ENCODE measurements around the gene ZBTB20.

ZBTB20 gene

DNA sequence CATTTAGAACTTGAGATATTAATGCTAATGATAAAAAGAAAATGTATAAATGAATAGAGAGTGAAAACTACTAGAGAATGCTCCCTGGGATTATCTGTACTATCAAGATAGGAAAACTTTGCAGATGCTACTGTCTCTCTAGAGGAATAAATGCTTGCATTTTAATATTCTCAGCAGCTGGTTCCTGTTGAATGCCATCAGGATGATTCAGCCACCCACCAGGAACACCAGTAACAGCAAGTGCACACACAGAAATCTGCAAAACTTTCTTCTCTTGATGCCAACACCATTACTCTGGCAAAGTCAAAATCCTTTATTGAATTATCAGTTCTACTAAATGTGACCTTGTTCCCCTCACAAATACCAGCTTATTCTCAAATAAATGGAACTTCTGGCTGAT lies 704.8 kb downstream of the ZBTB20 start:
- H3K4me1 ChIP-seq (ENCODE audit: control insufficient read depth, insufficient read depth, low read length): no peaks in the 10 kb centered on the region
- no peaks in the 10 kb centered on the region for H3K9me3 ChIP-seq (ENCODE audit: control insufficient read depth, low read length)
- H3K27ac ChIP-seq (ENCODE audit: insufficient read depth, low read depth, low read length, poor library complexity, severe bottlenecking): no peak overlapping the region
- H3K4me3 ChIP-seq (ENCODE audit: insufficient read depth, low read depth, low read length): no peak overlapping the region
- H3K27me3 ChIP-seq (ENCODE audit: control insufficient read depth, insufficient read depth, low read length, poor library complexity, severe bottlenecking): no peaks in the 10 kb centered on the region
- no peaks in the 10 kb centered on the region for H3K36me3 ChIP-seq (ENCODE audit: control insufficient read depth, insufficient read depth, low read length)

DNA sequence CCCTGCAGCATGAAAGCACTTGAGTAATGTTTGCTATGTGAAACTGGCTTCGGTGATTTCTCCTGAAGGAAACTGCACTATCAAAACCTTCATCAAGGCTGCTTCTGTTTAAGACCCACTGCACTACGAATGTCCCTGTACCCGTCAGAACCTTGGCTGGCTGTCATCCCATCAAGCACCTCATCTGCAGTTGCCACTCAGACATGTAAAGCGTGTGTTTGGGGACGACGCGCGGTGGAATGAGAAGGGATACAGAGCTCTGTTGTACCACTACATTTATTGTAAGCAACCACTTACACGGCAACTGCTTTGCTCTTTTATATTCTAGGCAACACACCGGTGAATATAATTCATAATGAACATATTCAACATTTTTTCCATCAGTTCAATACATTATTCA lies 705.7 kb downstream of the ZBTB20 start:
- no peak overlapping the region for H3K27ac ChIP-seq (ENCODE audit: insufficient read depth, low read depth, low read length, poor library complexity, severe bottlenecking)
- no peaks in the 10 kb centered on the region for H3K9me3 ChIP-seq (ENCODE audit: control insufficient read depth, low read length)
- 94 to 97% methylated on average over 10 of the region's 10 CpGs for WGBS, 2 experiments
- no peaks in the 10 kb centered on the region for H3K36me3 ChIP-seq (ENCODE audit: control insufficient read depth, insufficient read depth, low read length)
- H3K4me3 ChIP-seq (ENCODE audit: insufficient read depth, low read depth, low read length): no peak overlapping the region
- H3K4me1 ChIP-seq (ENCODE audit: control insufficient read depth, insufficient read depth, low read length): no peaks in the 10 kb centered on the region
- no peaks in the 10 kb centered on the region for H3K27me3 ChIP-seq (ENCODE audit: control insufficient read depth, insufficient read depth, low read length, poor library complexity, severe bottlenecking)

- H3K4me3 ChIP-seq (ENCODE audit: insufficient read depth, low read depth, low read length): no peak overlapping the region
- WGBS, 2 experiments: 93 to 96% methylated on average over 3 to 4 of the region's 4 CpGs
- no peaks in the 10 kb centered on the region for H3K4me1 ChIP-seq (ENCODE audit: control insufficient read depth, insufficient read depth, low read length)
- H3K9me3 ChIP-seq (ENCODE audit: control insufficient read depth, low read length): no peaks in the 10 kb centered on the region
- H3K27ac ChIP-seq (ENCODE audit: insufficient read depth, low read depth, low read length, poor library complexity, severe bottlenecking): no peak overlapping the region
- no peaks in the 10 kb centered on the region for H3K27me3 ChIP-seq (ENCODE audit: control insufficient read depth, insufficient read depth, low read length, poor library complexity, severe bottlenecking)
- H3K36me3 ChIP-seq (ENCODE audit: control insufficient read depth, insufficient read depth, low read length): no peaks in the 10 kb centered on the region
Observed at GRCh38 chr3:114440700-114441099, 706.4 kb downstream of the ZBTB20 start.

GRCh38 chr3:114439284-114439683 lies 707.8 kb downstream of the ZBTB20 start:
- Histone ChIP-seq H3K4me1 (ENCODE audit: control insufficient read depth, insufficient read depth, low read length) (no peaks in the 10 kb centered on the region), H3K27me3 (ENCODE audit: control insufficient read depth, insufficient read depth, low read length, poor library complexity, severe bottlenecking) (no peaks in the 10 kb centered on the region)
- WGBS, 2 experiments: 80 to 100% methylated on average over 1 of the region's 1 CpG

DNA sequence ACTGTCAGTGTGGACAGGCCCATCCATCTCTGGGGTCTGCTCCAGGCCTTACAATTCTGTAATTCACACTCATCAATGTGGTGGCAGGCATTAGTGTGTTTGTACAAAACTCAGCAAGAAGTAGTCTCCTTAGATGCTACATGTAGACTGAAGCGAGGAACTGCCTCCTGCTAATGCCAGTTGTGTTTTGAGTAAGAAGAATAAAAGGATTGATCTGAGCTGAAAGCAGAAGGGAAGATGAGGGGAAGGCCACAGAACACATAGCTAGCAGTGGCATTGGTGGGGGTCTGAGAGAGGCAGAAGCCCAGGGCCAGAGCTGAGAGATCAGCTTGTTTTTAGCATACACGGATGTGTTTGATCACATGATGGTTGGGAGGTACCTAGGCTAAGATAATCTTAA lies 709.2 kb downstream of the ZBTB20 start:
- H3K4me1 ChIP-seq (ENCODE audit: control insufficient read depth, insufficient read depth, low read length): no peaks in the 10 kb centered on the region
- no peaks in the 10 kb centered on the region for H3K9me3 ChIP-seq (ENCODE audit: control insufficient read depth, low read length)
- WGBS, 2 experiments: 86 to 97% methylated on average over 2 of the region's 2 CpGs
- no peaks in the 10 kb centered on the region for H3K36me3 ChIP-seq (ENCODE audit: control insufficient read depth, insufficient read depth, low read length)
- H3K27me3 ChIP-seq (ENCODE audit: control insufficient read depth, insufficient read depth, low read length, poor library complexity, severe bottlenecking): no peaks in the 10 kb centered on the region
- no peak overlapping the region for H3K4me3 ChIP-seq (ENCODE audit: insufficient read depth, low read depth, low read length)
- H3K27ac ChIP-seq (ENCODE audit: insufficient read depth, low read depth, low read length, poor library complexity, severe bottlenecking): no peak overlapping the region

More at GRCh38 chr3:114439284-114439683, 707.8 kb downstream of the ZBTB20 start:
- Histone ChIP-seq H3K27ac (ENCODE audit: insufficient read depth, low read depth, low read length, poor library complexity, severe bottlenecking) (no peak overlapping the region), H3K9me3 (ENCODE audit: control insufficient read depth, low read length) (no peaks in the 10 kb centered on the region), H3K4me3 (ENCODE audit: insufficient read depth, low read depth, low read length) (no peak overlapping the region), H3K36me3 (ENCODE audit: control insufficient read depth, insufficient read depth, low read length) (no peaks in the 10 kb centered on the region)

DNA sequence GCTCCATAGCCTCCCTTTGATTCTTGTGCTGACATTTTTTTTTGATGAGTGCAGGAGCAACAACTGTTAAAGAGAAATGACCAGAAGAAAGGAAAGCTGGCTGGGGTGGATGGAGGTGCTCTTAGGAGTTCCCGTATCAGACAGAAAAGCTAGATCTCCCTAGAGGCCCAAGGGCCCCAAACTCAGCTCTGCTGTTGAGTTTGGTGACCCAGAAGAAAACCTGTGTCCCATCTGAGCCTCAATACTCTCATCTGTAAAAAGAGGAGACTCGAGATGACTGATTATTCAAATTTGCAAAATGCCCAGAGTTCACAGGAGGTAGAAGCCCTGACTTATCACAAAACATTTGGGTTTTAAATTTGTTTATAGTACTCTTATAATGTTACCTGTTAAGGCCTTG lies 710.9 kb downstream of the ZBTB20 start:
- H3K4me3 ChIP-seq (ENCODE audit: insufficient read depth, low read depth, low read length): no peak overlapping the region
- no peaks in the 10 kb centered on the region for H3K4me1 ChIP-seq (ENCODE audit: control insufficient read depth, insufficient read depth, low read length)
- H3K27ac ChIP-seq (ENCODE audit: insufficient read depth, low read depth, low read length, poor library complexity, severe bottlenecking): no peak overlapping the region
- H3K27me3 ChIP-seq (ENCODE audit: control insufficient read depth, insufficient read depth, low read length, poor library complexity, severe bottlenecking): no peaks in the 10 kb centered on the region
- no peaks in the 10 kb centered on the region for H3K9me3 ChIP-seq (ENCODE audit: control insufficient read depth, low read length)
- 85 to 97% methylated on average over 2 of the region's 2 CpGs for WGBS, 2 experiments
- H3K36me3 ChIP-seq (ENCODE audit: control insufficient read depth, insufficient read depth, low read length): no peaks in the 10 kb centered on the region

- Histone ChIP-seq H3K9me3 (ENCODE audit: control insufficient read depth, low read length) (no peaks in the 10 kb centered on the region), H3K4me3 (ENCODE audit: insufficient read depth, low read depth, low read length) (no peak overlapping the region), H3K27me3 (ENCODE audit: control insufficient read depth, insufficient read depth, low read length, poor library complexity, severe bottlenecking) (no peaks in the 10 kb centered on the region), H3K27ac (ENCODE audit: insufficient read depth, low read depth, low read length, poor library complexity, severe bottlenecking) (no peak overlapping the region), H3K36me3 (ENCODE audit: control insufficient read depth, insufficient read depth, low read length) (no peaks in the 10 kb centered on the region), H3K4me1 (ENCODE audit: control insufficient read depth, insufficient read depth, low read length) (no peaks in the 10 kb centered on the region)
- WGBS, 2 experiments: 94 to 100% methylated on average over 4 to 5 of the region's 5 CpGs
Observed at GRCh38 chr3:114435386-114436115, 711.5 kb downstream of the ZBTB20 start.

GRCh38 chr3:114432310-114432709 lies 714.8 kb downstream of the ZBTB20 start:
- Histone ChIP-seq H3K27ac (ENCODE audit: insufficient read depth, low read depth, low read length, poor library complexity, severe bottlenecking) (no peak overlapping the region), H3K4me1 (ENCODE audit: control insufficient read depth, insufficient read depth, low read length) (no peaks in the 10 kb centered on the region), H3K4me3 (ENCODE audit: insufficient read depth, low read depth, low read length) (no peak overlapping the region), H3K36me3 (ENCODE audit: control insufficient read depth, insufficient read depth, low read length) (no peaks in the 10 kb centered on the region), H3K27me3 (ENCODE audit: control insufficient read depth, insufficient read depth, low read length, poor library complexity, severe bottlenecking) (no peaks in the 10 kb centered on the region), H3K9me3 (ENCODE audit: control insufficient read depth, low read length) (no peaks in the 10 kb centered on the region)
- WGBS, 2 experiments: 93 to 96% methylated on average over 2 of the region's 2 CpGs

DNA sequence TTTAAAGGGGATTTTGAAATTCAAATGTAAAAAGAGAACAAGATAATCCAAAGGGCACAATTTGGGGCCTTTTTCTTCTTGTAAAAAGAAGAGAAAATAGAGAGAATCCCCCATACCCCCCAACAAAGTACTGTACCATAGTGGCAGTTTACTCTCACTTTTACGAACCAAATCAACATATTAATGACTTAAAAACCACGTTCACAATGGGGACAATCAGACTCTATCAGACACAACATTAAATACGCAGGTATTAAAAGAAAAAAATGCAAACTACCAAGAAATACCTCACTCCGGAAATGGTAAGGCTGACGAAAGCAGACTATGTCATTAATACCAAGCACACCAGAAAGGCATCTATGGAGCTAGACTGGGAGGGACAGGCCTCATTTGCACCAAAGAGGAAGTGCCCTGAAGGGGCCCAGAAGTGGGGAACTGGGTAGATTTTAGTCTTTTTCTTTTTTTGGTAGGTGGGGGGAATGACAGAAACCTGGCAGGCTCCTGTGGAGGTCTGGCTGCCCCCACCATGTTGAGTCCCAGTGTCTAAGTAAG lies 719.0 kb downstream of the ZBTB20 start:
- no peaks in the 10 kb centered on the region for H3K4me1 ChIP-seq (ENCODE audit: control insufficient read depth, insufficient read depth, low read length)
- no peak overlapping the region for H3K4me3 ChIP-seq (ENCODE audit: insufficient read depth, low read depth, low read length)
- no peaks in the 10 kb centered on the region for H3K9me3 ChIP-seq (ENCODE audit: control insufficient read depth, low read length)
- no peak overlapping the region for H3K27ac ChIP-seq (ENCODE audit: insufficient read depth, low read depth, low read length, poor library complexity, severe bottlenecking)
- H3K36me3 ChIP-seq (ENCODE audit: control insufficient read depth, insufficient read depth, low read length): no peaks in the 10 kb centered on the region
- no peaks in the 10 kb centered on the region for H3K27me3 ChIP-seq (ENCODE audit: control insufficient read depth, insufficient read depth, low read length, poor library complexity, severe bottlenecking)
- 81 to 86% methylated on average over 5 of the region's 5 CpGs for WGBS, 2 experiments

DNA sequence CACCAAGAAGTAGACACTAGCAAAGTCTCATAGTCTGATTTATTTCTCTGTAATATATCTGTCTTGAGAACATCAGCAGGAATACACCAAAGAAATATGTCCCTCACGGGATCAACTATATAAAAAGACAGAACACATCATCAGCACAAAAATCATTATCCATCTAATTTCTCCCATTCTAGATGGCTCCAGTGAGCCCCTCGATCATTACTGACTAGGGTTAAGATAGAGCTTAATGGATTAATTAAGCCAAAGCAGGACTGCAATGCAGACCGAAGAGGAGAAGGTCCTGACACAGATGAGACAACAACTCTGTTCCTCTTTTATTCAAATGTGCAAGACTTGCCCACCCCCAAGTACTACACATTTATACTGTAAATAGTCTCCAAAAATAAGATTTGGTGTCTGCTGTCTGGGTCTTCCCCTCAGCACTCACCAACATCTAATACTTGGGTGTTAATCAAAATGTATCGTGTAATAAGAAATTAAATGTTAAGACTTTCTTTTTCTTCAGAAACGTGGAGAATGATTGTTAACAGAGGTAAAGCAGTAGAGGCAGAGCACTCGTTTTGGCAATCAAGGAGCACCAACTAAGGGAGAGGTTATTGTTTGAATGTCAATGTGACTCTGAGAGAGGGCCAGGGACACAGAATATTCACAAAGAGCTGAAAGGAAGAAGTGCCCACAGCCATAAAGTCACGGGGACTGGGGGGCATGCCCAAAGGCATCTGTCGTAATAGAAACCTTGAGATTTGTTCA lies 719.6 kb downstream of the ZBTB20 start:
- Histone ChIP-seq H3K4me3 (ENCODE audit: insufficient read depth, low read depth, low read length) (no peak overlapping the region), H3K36me3 (ENCODE audit: control insufficient read depth, insufficient read depth, low read length) (no peaks in the 10 kb centered on the region), H3K4me1 (ENCODE audit: control insufficient read depth, insufficient read depth, low read length) (no peaks in the 10 kb centered on the region), H3K27ac (ENCODE audit: insufficient read depth, low read depth, low read length, poor library complexity, severe bottlenecking) (no peak overlapping the region), H3K9me3 (ENCODE audit: control insufficient read depth, low read length) (no peaks in the 10 kb centered on the region), H3K27me3 (ENCODE audit: control insufficient read depth, insufficient read depth, low read length, poor library complexity, severe bottlenecking) (no peaks in the 10 kb centered on the region)
- WGBS, 2 experiments: 79 to 85% methylated on average over 8 of the region's 8 CpGs
